ENCODE measurements around the gene TUBB1. TPM values are rescaled to one million over a fixed set of nuclear protein-coding genes. Genes with fewer than 3 reads are reported as not detected.

The TUBB1 gene
- total RNA-seq, 1 donor from 2014 or later: not detected

DNA sequence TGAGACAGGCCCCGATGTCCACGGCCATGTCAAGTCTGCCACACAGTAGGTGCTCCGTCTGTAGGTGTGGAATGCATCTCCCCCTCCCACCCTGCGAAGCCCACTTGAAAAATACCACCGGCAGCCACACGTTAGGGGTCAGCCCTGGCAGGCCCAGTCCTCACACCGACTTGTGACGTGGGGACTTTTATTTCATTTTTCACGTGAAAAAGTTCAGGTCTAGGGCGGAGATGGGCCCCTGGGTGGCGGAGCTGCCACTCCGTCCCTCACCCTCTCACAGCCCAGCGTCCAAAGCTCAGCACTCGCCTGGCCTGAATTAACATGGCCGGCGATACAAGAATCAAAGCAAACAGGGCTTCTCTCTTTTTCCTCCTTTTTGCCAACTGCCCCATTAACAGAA lies 3.8 kb upstream of the TUBB1 start:
- Histone ChIP-seq H3K4me3 (no peak overlapping the region), H3F3A (ENCODE audit: low read depth) (no peaks in the 10 kb centered on the region), H3K9ac (no peak overlapping the region), H3K4me1 (peaks cover 7% of the 10 kb centered on the region), H4K20me1 (ENCODE audit: low read depth) (no peaks in the 10 kb centered on the region), H3K27ac (no peak overlapping the region), H3K79me2 (ENCODE audit: low read depth) (no peaks in the 10 kb centered on the region), H2AFZ (replicated peaks) (no peak overlapping the region), H3K36me3 (no peaks in the 10 kb centered on the region), H3K4me2 (no peak overlapping the region), H3K27me3 (no peaks in the 10 kb centered on the region), H3K9me3 (ENCODE audit: low read depth) (no peaks in the 10 kb centered on the region)
- H3K4me3 Mint-ChIP-seq: no peak overlapping the region
- no peak for DNase-seq (ENCODE audit: low spot score)
- no peak overlapping the region for H3K27ac Mint-ChIP-seq
- no peak for TF ChIP-seq EZH2phosphoT487 (IDR thresholded peaks at IDR 0.05)
- no peak for TF ChIP-seq EZH2 (IDR thresholded peaks at IDR 0.05)
- TF ChIP-seq, protein P1, sequence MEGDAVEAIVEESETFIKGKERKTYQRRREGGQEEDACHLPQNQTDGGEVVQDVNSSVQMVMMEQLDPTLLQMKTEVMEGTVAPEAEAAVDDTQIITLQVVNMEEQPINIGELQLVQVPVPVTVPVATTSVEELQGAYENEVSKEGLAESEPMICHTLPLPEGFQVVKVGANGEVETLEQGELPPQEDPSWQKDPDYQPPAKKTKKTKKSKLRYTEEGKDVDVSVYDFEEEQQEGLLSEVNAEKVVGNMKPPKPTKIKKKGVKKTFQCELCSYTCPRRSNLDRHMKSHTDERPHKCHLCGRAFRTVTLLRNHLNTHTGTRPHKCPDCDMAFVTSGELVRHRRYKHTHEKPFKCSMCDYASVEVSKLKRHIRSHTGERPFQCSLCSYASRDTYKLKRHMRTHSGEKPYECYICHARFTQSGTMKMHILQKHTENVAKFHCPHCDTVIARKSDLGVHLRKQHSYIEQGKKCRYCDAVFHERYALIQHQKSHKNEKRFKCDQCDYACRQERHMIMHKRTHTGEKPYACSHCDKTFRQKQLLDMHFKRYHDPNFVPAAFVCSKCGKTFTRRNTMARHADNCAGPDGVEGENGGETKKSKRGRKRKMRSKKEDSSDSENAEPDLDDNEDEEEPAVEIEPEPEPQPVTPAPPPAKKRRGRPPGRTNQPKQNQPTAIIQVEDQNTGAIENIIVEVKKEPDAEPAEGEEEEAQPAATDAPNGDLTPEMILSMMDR (IDR thresholded peaks at IDR 0.05): no peak
- H3K4me1 Mint-ChIP-seq: peaks cover 18% of the 10 kb centered on the region
- no peaks in the 10 kb centered on the region for H3K9me3 Mint-ChIP-seq
- peaks cover 4% of the 10 kb centered on the region for H3K27me3 Mint-ChIP-seq (ENCODE audit: insufficient read depth, low read depth)
- H3K36me3 Mint-ChIP-seq: peaks cover 3% of the 10 kb centered on the region

GRCh38 chr20:59015812-59016711 lies 3.2 kb upstream of the TUBB1 start:
- Histone ChIP-seq H3K9ac (no peak overlapping the region), H3K36me3 (no peaks in the 10 kb centered on the region), H3K27me3 (no peaks in the 10 kb centered on the region), H3K4me1 (peaks cover under 1% of the 10 kb centered on the region), H3K4me3 (no peak overlapping the region), H3K27ac (no peak overlapping the region), H3K4me2 (no peak overlapping the region), H3K9me3 (ENCODE audit: low read depth) (no peaks in the 10 kb centered on the region), H3F3A (ENCODE audit: low read depth) (no peaks in the 10 kb centered on the region), H4K20me1 (ENCODE audit: low read depth) (no peaks in the 10 kb centered on the region), H2AFZ (replicated peaks) (no peak overlapping the region), H3K79me2 (ENCODE audit: low read depth) (no peaks in the 10 kb centered on the region)
- Mint-ChIP-seq H3K36me3 (peaks cover 4% of the 10 kb centered on the region), H3K27ac (no peak overlapping the region), H3K9me3 (no peaks in the 10 kb centered on the region), H3K27me3 (ENCODE audit: insufficient read depth, low read depth) (peaks cover 4% of the 10 kb centered on the region), H3K4me3 (no peak overlapping the region), H3K4me1 (peaks cover 17% of the 10 kb centered on the region)
- no peak for TF ChIP-seq EZH2phosphoT487 (IDR thresholded peaks at IDR 0.05)
- DNase-seq (ENCODE audit: low spot score): no peak

GRCh38 chr20:59016795-59017492 lies 2.3 kb upstream of the TUBB1 start:
- Mint-ChIP-seq H3K27ac (no peak overlapping the region), H3K9me3 (no peaks in the 10 kb centered on the region), H3K4me3 (no peak overlapping the region), H3K4me1 (peaks cover 14% of the 10 kb centered on the region), H3K27me3 (ENCODE audit: insufficient read depth, low read depth) (peaks cover 4% of the 10 kb centered on the region), H3K36me3 (peaks cover 4% of the 10 kb centered on the region)
- no peaks in the 10 kb centered on the region for H3K4me1 ChIP-seq
- no peak for DNase-seq (ENCODE audit: low spot score)
- no peaks in the 10 kb centered on the region for H3K27me3 ChIP-seq
- no peak overlapping the region for H3K4me3 ChIP-seq
- no peaks in the 10 kb centered on the region for H3K79me2 ChIP-seq (ENCODE audit: low read depth)
- no peaks in the 10 kb centered on the region for H3F3A ChIP-seq (ENCODE audit: low read depth)
- no peak overlapping the region for H3K27ac ChIP-seq
- no peaks in the 10 kb centered on the region for H3K36me3 ChIP-seq
- no peak overlapping the region for H3K4me2 ChIP-seq
- H3K9ac ChIP-seq: no peak overlapping the region
- TF ChIP-seq EZH2 (IDR thresholded peaks at IDR 0.05): no peak
- TF ChIP-seq, protein P1 (IDR thresholded peaks at IDR 0.05): no peak
- TF ChIP-seq EZH2phosphoT487 (IDR thresholded peaks at IDR 0.05): no peak
- H3K9me3 ChIP-seq (ENCODE audit: low read depth): no peaks in the 10 kb centered on the region
- H4K20me1 ChIP-seq (ENCODE audit: low read depth): no peaks in the 10 kb centered on the region
- H2AFZ ChIP-seq (replicated peaks): no peak overlapping the region
